H9 (cell line): Measurements from ENCODE around the gene STK24. TPM values are rescaled to one million over a fixed set of nuclear protein-coding genes. Genes with fewer than 3 reads are reported as not detected.

Experiments
- DNase-seq: peaks from one replicate; pipeline ENCODE4 v3.0.0-alpha.2; 2017
- H2AFZ ChIP-seq: one replicate; pipeline ENCODE4 v1.6.1; 2013; ENCODE audit warnings: mild to moderate bottlenecking, low read length, control low read depth, moderate library complexity
- H2AK5ac ChIP-seq: 2 replicates; pipeline ENCODE4 v1.6.1; 2013; ENCODE audit warnings: low read length, control low read depth, mixed read lengths; ENCODE audit not compliant: insufficient read length
- H2BK120ac ChIP-seq: one replicate; pipeline ENCODE4 v1.6.1; 2013; ENCODE audit warnings: low read depth, mild to moderate bottlenecking, low read length, control low read depth, inconsistent platforms; ENCODE audit not compliant: poor library complexity, severe bottlenecking
- H2BK12ac ChIP-seq: 2 replicates; pipeline ENCODE4 v1.6.1; 2013; ENCODE audit warnings: low read length, control low read depth, mixed read lengths, low read depth; ENCODE audit not compliant: insufficient read length
- H2BK15ac ChIP-seq: 2 replicates; pipeline ENCODE4 v1.6.1; 2013; ENCODE audit warnings: low read depth, low read length, control low read depth
- H2BK20ac ChIP-seq: one replicate; pipeline ENCODE4 v1.6.1; 2013; ENCODE audit warnings: low read depth, mild to moderate bottlenecking, low read length, control low read depth, inconsistent platforms; ENCODE audit not compliant: poor library complexity, severe bottlenecking
- H2BK5ac ChIP-seq: 2 replicates; pipeline ENCODE4 v1.6.1; 2013; ENCODE audit warnings: low read length, control low read depth, mixed read lengths; ENCODE audit not compliant: insufficient read length
- H3K14ac ChIP-seq: 2 replicates; pipeline ENCODE4 v1.6.1; 2013; ENCODE audit warnings: low read length, control low read depth; ENCODE audit not compliant: insufficient read depth
- H3K18ac ChIP-seq: 2 replicates; pipeline ENCODE4 v1.6.1; 2013; ENCODE audit warnings: low read depth, mild to moderate bottlenecking, mixed read lengths, low read length, control low read depth; ENCODE audit not compliant: insufficient read length
- H3K23ac ChIP-seq: 2 replicates; pipeline ENCODE4 v1.6.1; 2013; ENCODE audit warnings: low read length, control low read depth, mixed read lengths, low read depth; ENCODE audit not compliant: insufficient read length
- H3K23me2 ChIP-seq: 2 replicates; pipeline ENCODE4 v1.6.1; 2013; ENCODE audit warnings: low read depth, mild to moderate bottlenecking, mixed read lengths, low read length, control low read depth; ENCODE audit not compliant: insufficient read length, poor library complexity, severe bottlenecking
- H3K27ac ChIP-seq: 2 replicates; pipeline ENCODE4 v1.5.1; 2013; ENCODE audit warnings: low read length, control low read depth, mixed read lengths, low read depth; ENCODE audit not compliant: insufficient read length
- H3K27me3 ChIP-seq: 2 replicates; pipeline ENCODE4 v1.6.1; 2013; ENCODE audit warnings: low read length, control low read depth, inconsistent platforms; ENCODE audit not compliant: insufficient read depth
- H3K4ac ChIP-seq: 2 replicates; pipeline ENCODE4 v1.6.1; 2013; ENCODE audit warnings: low read depth, mild to moderate bottlenecking, control low read depth, inconsistent platforms, low read length, moderate library complexity
- H3K4me1 ChIP-seq: 2 replicates; pipeline ENCODE4 v1.6.1; 2013; ENCODE audit warnings: low read length, control low read depth, inconsistent platforms; ENCODE audit not compliant: insufficient read depth
- H3K4me2 ChIP-seq: 2 replicates; pipeline ENCODE4 v1.6.1; 2013; ENCODE audit warnings: low read length, control low read depth, mixed read lengths; ENCODE audit not compliant: insufficient read length, insufficient read depth
- H3K56ac ChIP-seq: 2 replicates; pipeline ENCODE4 v1.6.1; 2013; ENCODE audit warnings: low read depth, mild to moderate bottlenecking, mixed read lengths, low read length, control low read depth; ENCODE audit not compliant: insufficient read length
- H3K79me1 ChIP-seq: 2 replicates; pipeline ENCODE4 v1.6.1; 2013; ENCODE audit warnings: low read depth, mild to moderate bottlenecking, moderate library complexity, low read length, control low read depth, inconsistent platforms; ENCODE audit not compliant: insufficient read depth, poor library complexity, severe bottlenecking
- H3K79me2 ChIP-seq: 2 replicates; pipeline ENCODE4 v1.6.1; 2013; ENCODE audit warnings: low read length, control low read depth, inconsistent platforms; ENCODE audit not compliant: insufficient read depth
- H3K9ac ChIP-seq: 2 replicates; pipeline ENCODE4 v1.6.1; 2013; ENCODE audit warnings: low read length, control low read depth, mixed read lengths; ENCODE audit not compliant: insufficient read length; ENCODE audit errors: extremely low read depth
- H3K9me3 ChIP-seq: one replicate; pipeline ENCODE4 v1.6.1; 2013; ENCODE audit warnings: low read depth, low read length, inconsistent platforms; ENCODE audit not compliant: control insufficient read depth
- H3T11ph ChIP-seq: one replicate; pipeline ENCODE4 v1.6.1; 2013; ENCODE audit warnings: mild to moderate bottlenecking, low read length, control low read depth, inconsistent platforms
- H4K20me1 ChIP-seq: one replicate; pipeline ENCODE4 v1.6.1; 2013; ENCODE audit not compliant: control insufficient read depth, insufficient read length, insufficient read depth
- H4K5ac ChIP-seq: 2 replicates; pipeline ENCODE4 v1.6.1; 2013; ENCODE audit warnings: low read depth, mild to moderate bottlenecking, mixed read lengths, low read length, control low read depth; ENCODE audit not compliant: insufficient read length
- H4K8ac ChIP-seq: replicated peaks from 2 replicates; pipeline ENCODE4 v1.6.1; 2013; ENCODE audit warnings: low read length, control low read depth, mixed read lengths, low read depth; ENCODE audit not compliant: insufficient read length
- H4K91ac ChIP-seq: 2 replicates; pipeline ENCODE4 v1.6.1; 2013; ENCODE audit warnings: low read depth, mild to moderate bottlenecking, moderate library complexity, mixed read lengths, low read length, control low read depth; ENCODE audit not compliant: insufficient read length
- H3K27ac Mint-ChIP-seq, 3 experiments: 2 replicates in 2 of 3; 3 replicates in 1 of 3; pipeline ENCODE4 v1.8.0; 2020 to 2021; ENCODE audit warnings: mixed read lengths in 3 of 3, mild to moderate bottlenecking in 1 of 3, moderate library complexity in 1 of 3
- H3K27me3 Mint-ChIP-seq: 2 replicates; pipeline ENCODE4 v1.8.0; 2021; ENCODE audit warnings: low read depth, mild to moderate bottlenecking, moderate library complexity, mixed read lengths
- H3K36me3 Mint-ChIP-seq, 3 experiments: 2 replicates in 2 of 3; 3 replicates in 1 of 3; pipeline ENCODE4 v1.8.0; 2020 to 2021; ENCODE audit warnings: low read depth in 3 of 3, mixed read lengths in 3 of 3; ENCODE audit not compliant: insufficient read depth in 1 of 3
- H3K4me1 Mint-ChIP-seq, 2 experiments: 2 replicates each; pipeline ENCODE4 v1.8.0; 2020; ENCODE audit warnings: mixed read lengths in 2 of 2
- H3K4me3 Mint-ChIP-seq, 2 experiments: 2 replicates in 1 of 2; 3 replicates in 1 of 2; pipeline ENCODE4 v1.8.0; 2020 to 2021; ENCODE audit warnings: mild to moderate bottlenecking in 2 of 2, mixed read lengths in 2 of 2, moderate library complexity in 1 of 2
- H3K9me3 Mint-ChIP-seq, 2 experiments: 2 replicates in 1 of 2; 3 replicates in 1 of 2; pipeline ENCODE4 v1.8.0; 2020; ENCODE audit warnings: mild to moderate bottlenecking in 2 of 2, mixed read lengths in 2 of 2, moderate library complexity in 1 of 2
- WGBS: extraction: QIAGEN DNeasy Blood & Tissue Kit; methylation state at CpG from one replicate; pipeline ENCODE4 v1.1.7; 2013; ENCODE audit warnings: missing lambda C conversion rate, low lambda C conversion rate, mixed read lengths; ENCODE audit not compliant: insufficient read length; ENCODE audit errors: extremely low coverage; 5-methylcytosine and 5-hydroxymethylcytosine counted together
- total RNA-seq: library from RNA; stranded (reverse); gene quantifications from 2 replicates; pipeline ENCODE4 v1.2.1, GENCODE V29; 2021
- TF ChIP-seq, protein P1 (sequence below): fragments of 200-600 bp; sonication (generic); conservative IDR thresholded peaks from 3 replicates; pipeline ENCODE4 v1.8.0; 2021; ENCODE audit warnings: antibody characterized with exemption, mild to moderate bottlenecking

Gene STK24
- total RNA-seq, 1 experiment from 2014 or later, result 134 TPM

DNA sequence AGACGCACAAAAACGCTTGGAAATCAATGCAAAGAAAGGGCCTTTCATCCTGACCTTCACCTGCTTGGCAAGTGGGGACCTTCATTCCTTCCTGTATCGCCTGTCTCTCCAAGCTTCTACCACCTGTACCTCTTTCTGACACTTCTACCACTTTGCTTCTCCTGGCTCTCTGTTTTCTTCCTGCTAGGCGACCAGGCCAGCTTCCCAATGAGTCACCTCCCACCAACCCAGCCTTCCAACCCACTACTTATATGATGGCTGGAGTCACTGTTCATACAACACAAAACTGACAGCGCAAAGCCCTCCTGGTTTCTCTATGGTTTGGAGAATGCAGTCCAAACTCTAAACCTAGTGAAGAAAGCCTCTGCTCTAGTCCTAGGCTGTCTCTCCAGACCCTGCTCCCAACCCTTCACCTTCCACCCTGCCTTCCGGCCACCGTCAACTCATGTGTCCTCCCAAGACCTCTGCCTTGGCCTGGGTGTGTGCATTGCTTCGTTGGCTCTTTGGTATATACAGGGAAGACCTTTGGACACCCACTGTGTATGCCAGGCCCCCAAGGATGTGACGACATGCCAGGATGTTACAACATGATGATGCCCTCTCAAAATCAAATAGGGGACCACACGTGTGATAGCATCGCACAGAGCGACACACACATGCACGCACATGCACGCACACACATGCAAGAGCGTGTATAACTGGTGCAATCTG is 148.5 kb downstream of the STK24 start:
- Histone ChIP-seq H3K79me2 (no peaks in the 10 kb centered on the region), H2BK120ac (no peak overlapping the region), H3K4me2 (no peak overlapping the region), H4K20me1 (no peaks in the 10 kb centered on the region), H3K27ac (no peak overlapping the region), H2AK5ac (no peak overlapping the region), H2BK20ac (no peak overlapping the region), H2BK5ac (no peak overlapping the region), H2BK12ac (no peak overlapping the region), H2AFZ (no peak overlapping the region), H3T11ph (no peak overlapping the region), H3K4ac (no peak overlapping the region), H4K5ac (no peak overlapping the region), H3K27me3 (no peaks in the 10 kb centered on the region), H3K9ac (no peak overlapping the region), H3K18ac (no peak overlapping the region), H3K56ac (no peak overlapping the region), H3K4me1 (no peaks in the 10 kb centered on the region), H3K23ac (no peak overlapping the region), H3K23me2 (no peaks in the 10 kb centered on the region), H4K8ac (no peak overlapping the region), H3K79me1 (no peaks in the 10 kb centered on the region), H4K91ac (no peak overlapping the region), H2BK15ac (no peak overlapping the region), H3K14ac (no peak overlapping the region), H3K9me3 (no peaks in the 10 kb centered on the region)
- WGBS, result no CpG with 5 or more reads among the region's 15 CpGs
- Mint-ChIP-seq H3K4me3 (no peak overlapping the region), H3K4me1 (peaks cover 2 to 5% of the 10 kb centered on the region in 2 experiments; a peak in 2 of 4 replicates), H3K9me3 (no peaks in the 10 kb centered on the region), H3K36me3 (peaks cover 0 to 44% (median 30%) of the 10 kb centered on the region in 3 experiments; a peak in 6 of 7 replicates), H3K27me3 (no peaks in the 10 kb centered on the region), H3K27ac (peak overlapping the region in 2 of 3 experiments; percentile 5 to 53; a peak in 2 of 7 replicates)
- TF ChIP-seq, protein P1, sequence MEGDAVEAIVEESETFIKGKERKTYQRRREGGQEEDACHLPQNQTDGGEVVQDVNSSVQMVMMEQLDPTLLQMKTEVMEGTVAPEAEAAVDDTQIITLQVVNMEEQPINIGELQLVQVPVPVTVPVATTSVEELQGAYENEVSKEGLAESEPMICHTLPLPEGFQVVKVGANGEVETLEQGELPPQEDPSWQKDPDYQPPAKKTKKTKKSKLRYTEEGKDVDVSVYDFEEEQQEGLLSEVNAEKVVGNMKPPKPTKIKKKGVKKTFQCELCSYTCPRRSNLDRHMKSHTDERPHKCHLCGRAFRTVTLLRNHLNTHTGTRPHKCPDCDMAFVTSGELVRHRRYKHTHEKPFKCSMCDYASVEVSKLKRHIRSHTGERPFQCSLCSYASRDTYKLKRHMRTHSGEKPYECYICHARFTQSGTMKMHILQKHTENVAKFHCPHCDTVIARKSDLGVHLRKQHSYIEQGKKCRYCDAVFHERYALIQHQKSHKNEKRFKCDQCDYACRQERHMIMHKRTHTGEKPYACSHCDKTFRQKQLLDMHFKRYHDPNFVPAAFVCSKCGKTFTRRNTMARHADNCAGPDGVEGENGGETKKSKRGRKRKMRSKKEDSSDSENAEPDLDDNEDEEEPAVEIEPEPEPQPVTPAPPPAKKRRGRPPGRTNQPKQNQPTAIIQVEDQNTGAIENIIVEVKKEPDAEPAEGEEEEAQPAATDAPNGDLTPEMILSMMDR, result no peak
- DNase-seq, result no peak
